Measurements from ENCODE around the gene SNX21.

The SNX21 gene

DNA sequence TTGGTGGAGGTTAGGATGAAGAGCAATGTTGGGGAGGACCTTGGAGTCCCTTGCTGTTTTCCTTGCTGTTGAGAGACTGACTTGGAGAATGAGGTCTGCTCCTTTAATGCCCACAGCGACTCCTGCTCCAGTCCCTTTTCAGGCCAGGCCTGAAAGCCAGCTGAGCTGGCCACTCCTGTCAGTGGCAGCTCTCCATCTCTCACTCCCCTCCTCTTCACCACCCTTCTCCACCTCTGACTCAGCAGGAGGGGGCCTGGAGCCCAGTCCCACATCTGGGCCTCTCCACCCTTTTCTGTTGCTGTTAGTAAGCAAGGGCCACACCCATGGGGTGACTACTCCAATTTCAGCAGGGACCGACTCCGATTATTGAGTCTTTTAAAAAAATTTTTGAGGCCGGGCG lies 2.2 kb downstream of the SNX21 start:
- H3K4me3 ChIP-seq (ENCODE audit: low read depth, low read length): 0 out of 2 replicates have a peak overlapping the region, but pooled peaks have one; percentile 1
- H3K4me1 ChIP-seq (ENCODE audit: control insufficient read depth, insufficient read depth, low read length): peaks cover 22% of the 10 kb centered on the region
- no peak overlapping the region for H3K27ac ChIP-seq (ENCODE audit: low read depth, low read length)
- H3K27me3 ChIP-seq (ENCODE audit: control insufficient read depth, insufficient read depth, low read length): no peaks in the 10 kb centered on the region
- H3K9me3 ChIP-seq (ENCODE audit: control insufficient read depth, insufficient read depth, low read depth, low read length): no peaks in the 10 kb centered on the region
- no peak overlapping the region for H3K9ac ChIP-seq (ENCODE audit: low read length)
- H3K36me3 ChIP-seq (ENCODE audit: control insufficient read depth, insufficient read depth, low read length): peaks cover 34% of the 10 kb centered on the region

DNA sequence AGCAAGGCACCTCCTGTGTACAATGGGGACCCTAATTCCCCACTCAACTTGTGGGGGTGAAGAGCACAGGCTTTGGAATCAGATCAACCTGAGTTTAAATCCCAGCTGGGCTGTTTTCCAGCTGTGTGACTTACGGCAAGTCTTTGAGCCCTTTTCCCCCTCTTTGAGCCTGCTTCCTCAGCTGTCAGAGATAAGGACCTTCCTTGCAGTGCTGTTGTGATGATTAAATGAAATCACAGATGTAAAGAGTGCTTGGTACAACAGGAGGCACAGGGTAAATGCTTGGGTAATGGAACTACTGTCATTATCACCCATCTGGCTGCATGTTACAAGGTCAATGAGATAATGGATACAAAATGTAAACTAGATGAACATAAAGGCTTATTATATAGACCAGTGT lies 3.2 kb downstream of the SNX21 start:
- Histone ChIP-seq H3K4me3 (ENCODE audit: low read depth, low read length) (no peak overlapping the region), H3K9me3 (ENCODE audit: control insufficient read depth, insufficient read depth, low read depth, low read length) (no peaks in the 10 kb centered on the region), H3K36me3 (ENCODE audit: control insufficient read depth, insufficient read depth, low read length) (peaks cover 44% of the 10 kb centered on the region), H3K27me3 (ENCODE audit: control insufficient read depth, insufficient read depth, low read length) (no peaks in the 10 kb centered on the region), H3K4me1 (ENCODE audit: control insufficient read depth, insufficient read depth, low read length) (peaks cover 22% of the 10 kb centered on the region), H3K9ac (ENCODE audit: low read length) (no peak overlapping the region), H3K27ac (ENCODE audit: low read depth, low read length) (no peak overlapping the region)

DNA sequence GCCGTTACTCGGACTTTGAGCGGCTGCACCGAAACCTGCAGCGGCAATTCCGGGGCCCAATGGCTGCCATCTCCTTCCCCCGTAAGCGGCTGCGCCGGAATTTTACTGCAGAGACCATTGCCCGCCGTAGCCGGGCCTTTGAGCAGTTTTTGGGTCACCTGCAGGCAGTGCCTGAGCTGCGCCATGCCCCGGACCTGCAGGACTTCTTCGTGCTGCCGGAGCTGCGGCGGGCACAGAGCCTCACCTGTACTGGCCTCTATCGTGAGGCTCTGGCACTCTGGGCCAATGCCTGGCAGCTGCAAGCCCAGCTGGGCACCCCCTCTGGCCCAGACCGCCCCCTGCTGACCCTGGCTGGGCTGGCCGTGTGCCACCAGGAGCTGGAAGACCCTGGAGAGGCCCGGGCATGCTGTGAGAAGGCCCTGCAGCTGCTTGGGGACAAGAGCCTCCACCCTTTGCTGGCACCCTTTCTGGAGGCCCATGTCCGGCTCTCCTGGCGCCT lies 7.2 kb downstream of the SNX21 start:
- Histone ChIP-seq H3K36me3 (ENCODE audit: control insufficient read depth, insufficient read depth, low read length) (peaks cover 74% of the 10 kb centered on the region), H3K4me3 (ENCODE audit: low read depth, low read length) (no peak overlapping the region), H3K27ac (ENCODE audit: low read depth, low read length) (no peak overlapping the region)

DNA sequence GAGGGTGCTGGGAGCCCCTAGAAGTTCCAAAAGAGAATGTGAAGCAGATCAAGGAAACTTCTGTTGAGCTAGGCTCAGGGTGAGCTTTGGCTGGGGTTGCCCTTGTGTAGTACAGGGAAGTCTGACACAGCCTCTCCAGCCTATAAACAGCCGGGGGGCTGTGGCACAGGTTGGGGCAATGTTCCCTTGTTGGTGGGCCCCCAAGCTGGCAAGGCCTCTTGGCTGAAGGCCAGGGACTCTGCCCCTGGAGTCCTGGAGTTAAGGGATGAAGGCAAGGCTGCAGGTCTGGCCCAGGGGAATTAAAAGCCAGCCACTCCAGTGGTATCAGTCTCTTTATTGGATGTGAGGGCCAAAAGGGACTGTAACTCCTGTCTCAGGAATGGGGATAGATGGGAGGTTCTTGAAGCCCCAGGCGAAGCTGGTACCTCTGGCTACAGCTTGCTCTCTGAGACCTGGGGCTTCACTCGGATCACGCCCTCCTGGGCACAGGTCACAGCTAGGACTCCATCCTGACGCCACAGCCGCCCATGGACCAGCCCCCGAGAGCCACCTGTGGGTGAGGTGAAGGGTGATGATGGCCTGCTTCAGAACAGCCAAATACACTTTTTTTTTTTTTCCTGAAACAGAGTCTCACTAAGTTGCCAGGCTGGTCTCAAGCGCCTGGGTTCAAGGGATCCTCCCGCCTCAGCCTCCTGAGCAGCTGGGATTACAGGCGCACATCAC lies 8.0 kb downstream of the SNX21 start:
- Histone ChIP-seq H3K36me3 (ENCODE audit: control insufficient read depth, insufficient read depth, low read length) (peaks cover 77% of the 10 kb centered on the region), H3K4me3 (ENCODE audit: low read depth, low read length) (no peak overlapping the region), H3K4me1 (ENCODE audit: control insufficient read depth, insufficient read depth, low read length) (no peaks in the 10 kb centered on the region), H3K9ac (ENCODE audit: low read length) (no peak overlapping the region), H3K27ac (ENCODE audit: low read depth, low read length) (no peak overlapping the region), H3K27me3 (ENCODE audit: control insufficient read depth, insufficient read depth, low read length) (no peaks in the 10 kb centered on the region), H3K9me3 (ENCODE audit: control insufficient read depth, insufficient read depth, low read depth, low read length) (no peaks in the 10 kb centered on the region)

More for the DNA sequence above, 7.2 kb downstream of the SNX21 start:
- no peaks in the 10 kb centered on the region for H3K9me3 ChIP-seq (ENCODE audit: control insufficient read depth, insufficient read depth, low read depth, low read length)
- H3K27me3 ChIP-seq (ENCODE audit: control insufficient read depth, insufficient read depth, low read length): no peaks in the 10 kb centered on the region
- peaks cover 2% of the 10 kb centered on the region; the same call in 1 of the 2 replicates for H3K4me1 ChIP-seq (ENCODE audit: control insufficient read depth, insufficient read depth, low read length)
- no peak overlapping the region for H3K9ac ChIP-seq (ENCODE audit: low read length)

DNA sequence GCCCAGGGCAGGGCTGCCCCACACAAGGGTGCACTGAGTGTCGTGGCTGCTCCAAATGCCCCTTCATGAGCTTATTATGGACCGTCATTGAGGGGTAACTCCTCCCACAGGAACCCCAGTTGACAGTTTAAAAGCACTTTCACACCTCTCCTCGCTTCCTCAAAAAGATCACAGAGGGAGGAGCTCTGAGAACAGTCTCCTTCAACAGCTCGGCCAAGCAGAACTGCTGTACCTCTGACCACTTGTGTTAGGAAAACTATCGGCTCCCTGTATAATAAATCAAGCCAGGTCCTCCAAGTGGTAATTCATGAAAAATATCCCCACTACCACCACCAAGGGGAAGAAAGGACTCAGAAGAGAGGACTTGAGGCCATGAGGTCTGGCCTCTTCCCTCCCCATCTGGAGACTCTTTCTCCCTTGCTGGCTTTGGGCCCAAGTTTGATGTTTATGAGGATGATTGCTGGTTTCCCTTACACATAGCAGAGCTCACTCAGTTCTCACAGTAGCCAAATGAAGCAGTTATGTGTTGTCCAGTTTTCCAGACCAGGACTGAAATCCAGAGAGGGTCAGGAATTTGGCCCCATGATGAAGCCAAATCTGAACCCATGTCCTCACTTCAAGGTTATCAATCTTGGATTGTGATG lies 8.7 kb downstream of the SNX21 start:
- Histone ChIP-seq H3K27ac (ENCODE audit: low read depth, low read length) (no peak overlapping the region), H3K9me3 (ENCODE audit: control insufficient read depth, insufficient read depth, low read depth, low read length) (no peaks in the 10 kb centered on the region), H3K9ac (ENCODE audit: low read length) (no peak overlapping the region), H3K4me3 (ENCODE audit: low read depth, low read length) (no peak overlapping the region), H3K27me3 (ENCODE audit: control insufficient read depth, insufficient read depth, low read length) (no peaks in the 10 kb centered on the region), H3K36me3 (ENCODE audit: control insufficient read depth, insufficient read depth, low read length) (peaks cover 79% of the 10 kb centered on the region), H3K4me1 (ENCODE audit: control insufficient read depth, insufficient read depth, low read length) (no peaks in the 10 kb centered on the region)

DNA sequence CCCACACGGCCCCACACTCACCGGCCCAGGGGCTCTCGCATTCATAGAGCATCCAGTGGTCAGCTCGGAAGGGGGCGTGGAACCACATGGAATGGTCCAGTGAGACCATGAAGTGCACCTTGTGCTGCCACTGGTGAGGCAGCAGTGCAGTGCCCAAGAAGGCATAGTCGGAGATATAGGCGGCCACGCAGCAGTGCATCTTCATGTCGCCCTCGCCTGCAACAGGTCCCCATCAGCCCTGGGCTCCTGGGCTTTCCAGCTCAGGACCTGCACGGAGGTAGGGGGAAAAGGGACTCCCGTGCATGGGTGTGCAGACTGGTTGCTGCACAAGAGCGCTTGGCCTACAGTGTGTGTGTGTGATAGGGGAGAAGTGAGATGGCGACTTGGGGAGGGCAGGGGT lies 9.9 kb downstream of the SNX21 start:
- Histone ChIP-seq H3K27ac (ENCODE audit: low read depth, low read length) (no peak overlapping the region), H3K9me3 (ENCODE audit: control insufficient read depth, insufficient read depth, low read depth, low read length) (no peaks in the 10 kb centered on the region), H3K9ac (ENCODE audit: low read length) (no peak overlapping the region), H3K27me3 (ENCODE audit: control insufficient read depth, insufficient read depth, low read length) (no peaks in the 10 kb centered on the region), H3K4me1 (ENCODE audit: control insufficient read depth, insufficient read depth, low read length) (no peaks in the 10 kb centered on the region), H3K36me3 (ENCODE audit: control insufficient read depth, insufficient read depth, low read length) (peaks cover 76% of the 10 kb centered on the region), H3K4me3 (ENCODE audit: low read depth, low read length) (no peak overlapping the region)

DNA sequence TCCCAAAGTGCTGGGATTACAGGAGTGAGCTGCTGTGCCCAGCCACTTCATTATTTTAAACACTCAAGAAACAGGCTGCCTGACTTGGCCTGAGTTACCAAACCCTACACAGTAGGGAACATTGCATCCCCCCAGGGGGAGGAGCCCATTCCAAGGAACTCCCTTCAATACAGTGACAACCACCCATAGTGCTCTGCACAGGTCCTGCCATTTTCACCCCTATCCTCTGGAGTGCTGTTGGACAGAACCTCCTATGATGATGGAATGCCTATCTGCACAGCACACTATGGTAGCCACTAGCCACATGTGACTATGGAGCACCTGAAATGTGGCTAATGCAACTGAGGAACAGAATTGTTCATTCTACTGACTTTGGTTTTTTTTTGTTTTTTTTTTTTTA lies 11.9 kb downstream of the SNX21 start:
- Histone ChIP-seq H3K9me3 (ENCODE audit: control insufficient read depth, insufficient read depth, low read depth, low read length) (no peaks in the 10 kb centered on the region), H3K36me3 (ENCODE audit: control insufficient read depth, insufficient read depth, low read length) (peaks cover 75% of the 10 kb centered on the region), H3K27ac (ENCODE audit: low read depth, low read length) (no peak overlapping the region), H3K4me3 (ENCODE audit: low read depth, low read length) (no peak overlapping the region), H3K9ac (ENCODE audit: low read length) (no peak overlapping the region), H3K4me1 (ENCODE audit: control insufficient read depth, insufficient read depth, low read length) (no peaks in the 10 kb centered on the region), H3K27me3 (ENCODE audit: control insufficient read depth, insufficient read depth, low read length) (no peaks in the 10 kb centered on the region)

DNA sequence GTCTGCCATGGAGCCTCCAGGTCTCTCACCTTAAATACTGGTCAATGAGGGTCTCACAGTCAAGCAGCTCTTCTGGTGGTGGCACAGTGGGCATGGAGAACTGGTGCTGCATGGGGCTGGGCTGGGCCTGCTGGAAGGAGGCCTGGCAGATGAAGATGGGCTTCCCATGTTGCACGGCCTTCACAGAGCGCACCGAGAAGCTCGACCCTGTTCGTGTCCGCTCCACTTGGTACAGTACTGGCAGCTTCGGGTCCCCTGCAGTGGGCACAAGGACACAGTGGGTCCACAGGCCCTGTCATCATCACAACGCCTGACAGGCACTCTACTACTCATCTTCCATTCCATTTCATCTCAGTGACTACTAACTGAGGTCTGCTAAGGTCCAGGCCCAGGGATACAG lies 14.8 kb downstream of the SNX21 start:
- Histone ChIP-seq H3K9ac (ENCODE audit: low read length) (no peak overlapping the region), H3K36me3 (ENCODE audit: control insufficient read depth, insufficient read depth, low read length) (peaks cover 57% of the 10 kb centered on the region), H3K9me3 (ENCODE audit: control insufficient read depth, insufficient read depth, low read depth, low read length) (no peaks in the 10 kb centered on the region), H3K27me3 (ENCODE audit: control insufficient read depth, insufficient read depth, low read length) (no peaks in the 10 kb centered on the region), H3K4me3 (ENCODE audit: low read depth, low read length) (no peak overlapping the region), H3K4me1 (ENCODE audit: control insufficient read depth, insufficient read depth, low read length) (peaks cover 10% of the 10 kb centered on the region), H3K27ac (ENCODE audit: low read depth, low read length) (no peak overlapping the region)

DNA sequence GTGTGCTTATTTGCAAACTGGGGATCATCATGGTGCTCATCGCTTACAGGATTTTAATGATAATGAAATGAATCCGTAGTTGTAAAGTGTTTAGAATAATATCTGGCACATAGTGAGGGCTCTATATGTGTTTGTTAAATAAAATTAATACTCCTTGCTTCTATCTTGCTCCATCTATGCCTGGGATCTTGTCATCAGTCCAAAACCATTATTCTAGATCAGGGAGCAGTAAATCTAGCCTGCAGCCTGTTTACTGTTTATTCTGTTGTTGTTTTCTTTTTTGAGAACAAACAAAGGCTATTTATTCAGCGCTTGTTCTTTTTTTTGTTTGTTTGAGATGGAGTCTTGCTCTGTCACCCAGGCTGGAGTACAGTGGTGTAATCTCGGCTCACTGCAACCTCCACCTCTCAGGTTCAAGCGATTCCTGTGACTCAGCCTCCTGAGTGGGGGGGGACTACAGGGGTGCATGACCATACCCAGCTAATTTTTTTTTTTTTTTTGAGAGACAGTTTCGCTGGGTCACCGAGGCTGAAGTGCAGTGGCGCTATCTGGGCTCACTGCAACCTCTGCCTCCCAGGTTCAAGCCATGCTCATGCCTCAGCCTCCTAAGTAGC lies 15.5 kb downstream of the SNX21 start:
- Histone ChIP-seq H3K4me1 (ENCODE audit: control insufficient read depth, insufficient read depth, low read length) (peaks cover 13% of the 10 kb centered on the region), H3K9me3 (ENCODE audit: control insufficient read depth, insufficient read depth, low read depth, low read length) (no peaks in the 10 kb centered on the region), H3K27ac (ENCODE audit: low read depth, low read length) (no peak overlapping the region), H3K27me3 (ENCODE audit: control insufficient read depth, insufficient read depth, low read length) (no peaks in the 10 kb centered on the region), H3K36me3 (ENCODE audit: control insufficient read depth, insufficient read depth, low read length) (peaks cover 50% of the 10 kb centered on the region), H3K9ac (ENCODE audit: low read length) (no peak overlapping the region), H3K4me3 (ENCODE audit: low read depth, low read length) (no peak overlapping the region)

DNA sequence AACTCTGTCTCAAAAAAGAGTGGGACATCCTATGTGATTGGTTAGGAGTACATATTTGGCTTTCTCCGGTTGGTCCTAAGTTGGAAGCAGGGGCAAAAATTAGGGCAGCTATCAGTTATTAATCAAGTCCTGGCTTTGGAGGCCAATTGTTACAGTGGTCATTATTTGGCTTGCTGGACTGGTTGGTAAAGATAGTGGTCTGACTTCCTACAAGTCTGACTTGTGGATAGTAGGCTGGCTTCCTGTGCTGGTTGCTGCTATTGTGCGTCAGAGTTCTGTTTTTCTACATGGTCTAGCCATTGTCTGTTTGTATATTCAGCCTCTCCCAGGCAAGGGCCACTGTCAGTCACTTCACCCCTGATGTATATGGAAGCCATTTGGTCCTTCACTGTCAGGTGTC lies 16.6 kb downstream of the SNX21 start:
- Histone ChIP-seq H3K27me3 (ENCODE audit: control insufficient read depth, insufficient read depth, low read length) (no peaks in the 10 kb centered on the region), H3K4me3 (ENCODE audit: low read depth, low read length) (no peak overlapping the region), H3K9me3 (ENCODE audit: control insufficient read depth, insufficient read depth, low read depth, low read length) (no peaks in the 10 kb centered on the region), H3K9ac (ENCODE audit: low read length) (no peak overlapping the region), H3K4me1 (ENCODE audit: control insufficient read depth, insufficient read depth, low read length) (peaks cover 24% of the 10 kb centered on the region), H3K36me3 (ENCODE audit: control insufficient read depth, insufficient read depth, low read length) (peaks cover 46% of the 10 kb centered on the region), H3K27ac (ENCODE audit: low read depth, low read length) (no peak overlapping the region)

DNA sequence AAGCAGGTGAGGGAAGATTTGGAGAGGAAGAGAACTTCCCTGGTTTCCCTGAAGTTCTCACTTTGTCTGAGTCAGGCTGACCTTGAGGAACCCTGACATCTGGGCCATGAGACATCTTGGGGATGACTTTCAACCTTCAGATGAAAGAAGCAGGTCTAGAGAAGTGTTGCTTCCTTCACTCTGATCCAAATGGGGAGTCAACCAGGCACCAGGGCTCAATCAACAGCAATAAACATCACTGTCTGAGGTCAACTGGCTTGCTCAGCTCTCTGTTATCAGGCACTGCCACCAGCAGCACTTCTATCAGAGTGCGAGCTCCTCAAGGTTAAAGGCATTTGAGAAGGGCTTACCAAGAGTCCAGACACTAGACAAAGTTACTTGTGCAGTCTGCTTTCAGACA lies 17.3 kb downstream of the SNX21 start:
- no peaks in the 10 kb centered on the region for H3K9me3 ChIP-seq (ENCODE audit: control insufficient read depth, insufficient read depth, low read depth, low read length)
- peaks cover 28% of the 10 kb centered on the region for H3K4me1 ChIP-seq (ENCODE audit: control insufficient read depth, insufficient read depth, low read length)
- H3K9ac ChIP-seq (ENCODE audit: low read length): no peak overlapping the region
- H3K27me3 ChIP-seq (ENCODE audit: control insufficient read depth, insufficient read depth, low read length): no peaks in the 10 kb centered on the region
- H3K36me3 ChIP-seq (ENCODE audit: control insufficient read depth, insufficient read depth, low read length): peaks cover 40% of the 10 kb centered on the region
- no peak overlapping the region for H3K4me3 ChIP-seq (ENCODE audit: low read depth, low read length)
- H3K27ac ChIP-seq (ENCODE audit: low read depth, low read length): no peak overlapping the region
